Stimulated activated CD4-positive, alpha-beta T cell treated with anti-CD3 and anti-CD28 coated beads, TNF-alpha, amount 100 ng/mL, for 24 hours (primary cell): ENCODE results near the gene FCMR.

Experiments used
- DNase-seq, 3 experiments: peaks; one replicate each; pipeline ENCODE4 v3.0.0-alpha.2; 2020; ENCODE audit warnings: low read depth in 3 of 3

The FCMR gene

GRCh38 chr1:206923009-206923960 lies 1.5 kb upstream of the FCMR start:
- peak; percentile 51 to 59 (median 53) for DNase-seq

- DNase-seq: no peak
These were observed 783 bp upstream of the FCMR start for GRCh38 chr1:206922524-206922923.

GRCh38 chr1:206918076-206918475 lies 3.7 kb downstream of the FCMR start:
- DNase-seq: no peak

- DNase-seq: no peak
These were observed 5.6 kb downstream of the FCMR start for GRCh38 chr1:206916000-206916709.

- DNase-seq: no peak
These were observed 6.6 kb downstream of the FCMR start for GRCh38 chr1:206915030-206915735.

- no peak for DNase-seq
These were observed 7.8 kb downstream of the FCMR start for GRCh38 chr1:206913766-206914537.

GRCh38 chr1:206912445-206913095 lies 9.2 kb downstream of the FCMR start:
- peak in 2 of 3 experiments; percentile 58 to 61 for DNase-seq

- DNase-seq: no peak
These were observed 10.6 kb downstream of the FCMR start for GRCh38 chr1:206911064-206911663.

- no peak for DNase-seq
These were observed 11.8 kb downstream of the FCMR start for GRCh38 chr1:206909883-206910318.

GRCh38 chr1:206909161-206909882 lies 12.4 kb downstream of the FCMR start:
- peak in 1 of 3 experiments; percentile 47 for DNase-seq

GRCh38 chr1:206908038-206908437 lies 13.7 kb downstream of the FCMR start:
- DNase-seq: no peak

GRCh38 chr1:206907304-206907991 lies 14.3 kb downstream of the FCMR start:
- DNase-seq: no peak

GRCh38 chr1:206905295-206906164 lies 16.2 kb downstream of the FCMR start:
- DNase-seq: peak in 2 of 3 experiments; percentile 41 to 53

GRCh38 chr1:206904423-206905142 lies 17.2 kb downstream of the FCMR start:
- no peak for DNase-seq

- DNase-seq: no peak
These were observed 18.1 kb downstream of the FCMR start for GRCh38 chr1:206903687-206904086.

- DNase-seq: no peak
These were observed 19.0 kb downstream of the FCMR start for GRCh38 chr1:206902702-206903101.

- DNase-seq: no peak
These were observed 19.8 kb downstream of the FCMR start for GRCh38 chr1:206901944-206902343.
